ENCODE data around the gene NAA20. TPM values are rescaled to one million over a fixed set of nuclear protein-coding genes. Genes with fewer than 3 reads are reported as not detected.
A peak's percentile ranks its signal among the peaks of the same experiment; 100 is the strongest.

Gene NAA20
- total RNA-seq, 4 donors from 2014 or later, result 13.3 to 20.9 (median 15.4) TPM

GRCh38 chr20:19996917-19997316 lies 20.2 kb upstream of the NAA20 start:
- Histone ChIP-seq H3K27ac (peak overlapping the region in 2 of 4 donors; percentile 17 to 32), H3K27me3 (no peaks in the 10 kb centered on the region), H3K4me1 (peaks cover 0 to 4% (median 0%) of the 10 kb centered on the region in 4 donors), H3K36me3 (peaks cover 0 to 82% (median 0%) of the 10 kb centered on the region in 3 donors), H3K4me3 (no peak overlapping the region), H3K9me3 (no peaks in the 10 kb centered on the region)
- DNase-seq, result no peak
- no peak for TF ChIP-seq POLR2A (IDR thresholded peaks at IDR 0.05)
- no peak for TF ChIP-seq CTCF (IDR thresholded peaks at IDR 0.05)

- Histone ChIP-seq H3K4me1 (peaks cover 0 to 21% (median 0%) of the 10 kb centered on the region in 4 donors), H3K27me3 (no peaks in the 10 kb centered on the region), H3K9me3 (no peaks in the 10 kb centered on the region), H3K36me3 (peaks cover 0 to 76% (median 0%) of the 10 kb centered on the region in 3 donors), H3K4me3 (no peak overlapping the region), H3K27ac (peak overlapping the region in 1 of 4 donors; percentile 18)
- no peak for DNase-seq
- no peak for TF ChIP-seq POLR2A (IDR thresholded peaks at IDR 0.05)
- no peak for TF ChIP-seq CTCF (IDR thresholded peaks at IDR 0.05)
These were observed 18.0 kb upstream of the NAA20 start for GRCh38 chr20:19998990-19999705.

GRCh38 chr20:20000211-20000968 lies 16.8 kb upstream of the NAA20 start:
- peaks cover 0 to 69% (median 0%) of the 10 kb centered on the region in 3 donors for H3K36me3 ChIP-seq
- no peak for DNase-seq
- no peaks in the 10 kb centered on the region for H3K27me3 ChIP-seq
- H3K4me3 ChIP-seq, result no peak overlapping the region
- TF ChIP-seq POLR2A (IDR thresholded peaks at IDR 0.05) (no peak), CTCF (IDR thresholded peaks at IDR 0.05) (no peak)
- H3K4me1 ChIP-seq, result peaks cover 0 to 22% (median 0%) of the 10 kb centered on the region in 4 donors
- H3K27ac ChIP-seq, result peak overlapping the region in 2 of 4 donors; percentile 13 to 18
- no peaks in the 10 kb centered on the region for H3K9me3 ChIP-seq

GRCh38 chr20:20002101-20002998 lies 14.8 kb upstream of the NAA20 start:
- Histone ChIP-seq H3K27ac (peak overlapping the region in 3 of 4 donors; percentile 52 to 64 (median 61)), H3K4me1 (peaks cover 0 to 18% (median 0%) of the 10 kb centered on the region in 4 donors), H3K36me3 (peaks cover 0 to 51% (median 0%) of the 10 kb centered on the region in 3 donors), H3K4me3 (no peak overlapping the region), H3K9me3 (no peaks in the 10 kb centered on the region), H3K27me3 (no peaks in the 10 kb centered on the region)
- TF ChIP-seq POLR2A (IDR thresholded peaks at IDR 0.05) (no peak), CTCF (IDR thresholded peaks at IDR 0.05) (no peak)
- no peak for DNase-seq

Measured in Peyer's patch (tissue), 4 donors.